AG08395 (cell line): ENCODE results near the gene ENDOU.

Source experiments
- DNase-seq: peaks from one replicate; pipeline ENCODE4 v3.0.0; 2012; ENCODE audit warnings: mixed read lengths, low spot score

The ENDOU gene

DNA sequence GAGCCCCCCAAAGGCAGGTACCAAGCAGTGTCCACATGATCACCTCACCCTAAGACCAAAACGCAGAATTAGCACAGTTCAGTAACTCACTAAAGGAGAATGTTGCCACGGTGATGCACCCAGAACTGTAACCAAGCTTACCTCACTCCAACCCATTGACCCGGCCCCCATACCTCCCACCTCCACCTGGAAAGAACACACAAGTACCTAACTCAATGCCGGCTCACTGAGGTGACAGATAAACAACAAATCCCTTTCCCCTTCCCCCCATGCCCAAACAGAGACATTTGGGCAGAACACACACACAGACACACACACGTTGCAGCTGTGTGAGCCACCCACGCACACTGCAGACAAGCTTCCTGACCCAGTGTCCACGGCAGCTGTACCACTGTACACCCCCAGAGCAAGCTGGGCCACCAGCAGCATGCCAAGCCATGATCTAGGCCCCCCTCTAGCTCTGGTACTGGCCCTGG, 32.1 kb upstream of the ENDOU start:
- no peak for DNase-seq

DNA sequence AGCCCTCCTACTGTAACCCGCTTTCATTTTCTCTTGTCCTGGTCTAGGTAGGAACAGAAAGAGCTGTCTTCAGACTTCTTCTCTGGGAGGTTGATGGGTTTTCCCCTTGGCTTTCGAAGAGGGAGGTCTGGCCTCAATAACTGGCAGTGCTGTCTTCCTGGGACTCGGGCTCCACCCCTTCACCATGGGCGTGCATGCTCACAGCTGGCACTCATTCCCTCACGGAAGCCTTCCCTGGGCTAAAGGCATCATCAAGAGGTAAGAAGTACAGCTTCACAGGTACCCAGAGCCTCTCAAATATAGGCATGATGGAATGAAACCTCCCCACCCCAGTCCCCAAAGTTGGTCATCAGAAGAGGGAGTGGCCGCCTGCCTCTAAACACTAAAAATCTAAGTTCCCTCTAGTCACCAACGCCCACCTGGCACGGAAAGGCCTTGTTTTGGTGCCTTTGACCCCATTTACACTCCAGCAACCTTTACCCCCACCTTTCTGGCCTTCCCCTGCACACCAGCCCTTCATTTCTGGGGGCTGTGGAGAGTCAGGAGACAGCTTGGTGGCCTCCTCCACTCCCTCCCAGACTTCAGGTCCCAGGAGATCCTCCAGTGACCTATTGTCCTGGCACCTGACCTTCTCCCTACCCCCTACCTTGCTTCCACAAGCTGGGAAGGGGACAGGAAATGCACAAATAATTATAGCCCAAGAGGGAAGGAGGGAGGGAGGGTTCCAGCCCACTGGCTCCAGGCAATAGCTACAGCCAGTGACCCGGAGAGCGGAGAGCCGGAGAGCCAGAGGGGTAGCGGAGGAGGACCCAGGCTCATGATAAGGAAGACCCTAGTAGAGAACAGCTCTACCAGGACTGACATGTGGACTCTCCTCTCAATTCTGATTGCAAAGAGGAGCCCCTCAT, 30.6 kb upstream of the ENDOU start:
- DNase-seq = no peak

- no peak for DNase-seq
These were observed 29.6 kb upstream of the ENDOU start for GRCh38 chr12:47754881-47755280.

- no peak for DNase-seq
These were observed 28.8 kb upstream of the ENDOU start for GRCh38 chr12:47754126-47754525.

- no peak for DNase-seq
These were observed 28.0 kb upstream of the ENDOU start for GRCh38 chr12:47753021-47754001.

- DNase-seq = peak; percentile 79
These were observed 27.3 kb upstream of the ENDOU start for GRCh38 chr12:47752552-47752951.

GRCh38 chr12:47752121-47752520, 26.8 kb upstream of the ENDOU start:
- DNase-seq = no peak

DNA sequence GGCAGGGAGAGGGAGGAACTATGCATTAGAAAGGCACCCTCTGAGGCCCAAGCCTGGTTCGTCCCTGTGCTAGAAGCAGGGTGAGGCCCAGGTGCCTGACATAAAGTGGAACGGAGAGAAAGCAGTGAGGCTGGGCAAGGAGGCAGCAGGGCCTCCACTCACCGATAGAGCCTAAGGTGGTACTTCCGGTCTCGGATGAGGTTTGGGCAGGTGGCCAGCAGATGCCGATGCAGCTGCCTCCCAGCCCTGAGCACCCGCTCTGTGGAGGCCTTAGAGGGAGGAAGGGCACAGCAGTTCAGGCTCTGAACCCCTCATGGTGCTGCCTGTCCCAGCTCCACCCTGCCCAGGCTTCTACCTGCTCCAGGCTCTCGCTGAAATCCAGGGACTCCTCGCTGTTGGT, 26.3 kb upstream of the ENDOU start:
- no peak for DNase-seq

DNA sequence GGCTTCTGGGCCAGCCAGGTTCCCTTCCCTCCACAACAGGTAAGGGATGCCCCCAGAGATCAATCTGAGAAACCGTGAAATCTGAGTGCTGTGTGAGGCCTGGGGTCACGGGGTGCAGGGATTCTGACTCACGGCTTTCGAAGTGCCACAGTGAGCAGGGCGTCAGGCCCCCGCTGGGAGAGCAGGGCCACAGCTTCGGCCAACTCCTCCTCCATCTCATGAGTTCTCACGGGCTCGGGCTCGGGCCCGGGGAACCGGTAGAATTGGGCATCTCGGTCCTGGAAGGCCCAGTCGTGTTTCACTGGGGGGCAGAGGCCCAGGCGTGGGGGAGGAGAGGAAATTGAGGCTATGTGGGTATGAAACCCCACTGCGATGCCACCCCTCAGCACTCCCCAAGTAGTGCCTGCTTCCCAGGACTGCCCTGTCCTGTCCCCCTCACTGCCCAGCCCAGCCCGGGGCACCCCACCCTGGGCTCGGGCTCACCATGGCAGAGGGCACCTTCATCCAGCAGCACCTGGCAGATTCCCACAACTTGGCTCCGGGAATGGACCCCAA, 25.7 kb upstream of the ENDOU start:
- no peak for DNase-seq

- no peak for DNase-seq
These were observed 25.0 kb upstream of the ENDOU start for GRCh38 chr12:47750229-47750798.

DNA sequence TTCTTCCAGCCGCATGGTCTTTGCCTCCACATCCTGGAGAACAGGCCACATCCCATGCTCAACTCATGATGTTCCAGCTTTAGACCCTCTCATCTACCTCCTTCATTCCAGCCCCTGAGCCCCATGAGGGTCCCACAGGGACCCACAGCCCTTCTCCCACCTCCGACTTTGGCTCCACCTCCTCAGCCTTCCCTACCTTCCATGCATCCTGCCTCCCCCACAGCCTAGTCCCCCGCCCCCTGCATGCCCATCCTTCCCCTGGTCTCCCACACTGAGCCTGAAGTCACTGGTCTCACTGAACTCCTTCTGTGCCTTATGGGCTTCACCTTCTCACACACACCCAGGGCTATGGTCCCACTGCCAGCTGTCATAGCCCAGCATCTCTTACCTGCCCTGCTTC, 23.6 kb upstream of the ENDOU start:
- no peak for DNase-seq

- DNase-seq = no peak
These were observed 23.2 kb upstream of the ENDOU start for GRCh38 chr12:47748507-47748828.

GRCh38 chr12:47747596-47748506, 22.6 kb upstream of the ENDOU start:
- no peak for DNase-seq

GRCh38 chr12:47747126-47747525, 21.8 kb upstream of the ENDOU start:
- no peak for DNase-seq

- no peak for DNase-seq
These were observed 21.2 kb upstream of the ENDOU start for GRCh38 chr12:47746523-47746922.

DNA sequence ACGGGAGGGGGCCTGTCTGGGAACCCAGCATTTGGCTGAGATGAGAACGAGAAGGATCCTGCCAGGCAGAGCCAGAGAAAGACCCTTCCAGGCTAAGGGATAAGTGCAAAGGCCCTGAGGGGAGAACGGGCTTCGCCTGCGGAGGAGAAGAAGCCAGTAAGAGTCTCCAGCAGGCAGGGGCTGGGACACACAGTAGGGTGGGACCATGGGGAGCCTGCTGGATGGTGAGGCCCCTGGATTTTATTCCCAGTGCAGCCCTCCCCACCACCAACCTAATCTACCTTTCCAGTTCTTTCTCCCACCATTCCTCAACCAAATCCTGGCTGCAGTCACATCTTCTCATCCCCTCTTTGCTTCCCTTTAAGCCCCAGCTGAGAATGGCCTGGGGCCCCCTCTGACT, 20.8 kb upstream of the ENDOU start:
- DNase-seq = no peak

GRCh38 chr12:47745485-47746041, 20.3 kb upstream of the ENDOU start:
- DNase-seq = no peak

GRCh38 chr12:47744778-47745436, 19.6 kb upstream of the ENDOU start:
- no peak for DNase-seq

DNA sequence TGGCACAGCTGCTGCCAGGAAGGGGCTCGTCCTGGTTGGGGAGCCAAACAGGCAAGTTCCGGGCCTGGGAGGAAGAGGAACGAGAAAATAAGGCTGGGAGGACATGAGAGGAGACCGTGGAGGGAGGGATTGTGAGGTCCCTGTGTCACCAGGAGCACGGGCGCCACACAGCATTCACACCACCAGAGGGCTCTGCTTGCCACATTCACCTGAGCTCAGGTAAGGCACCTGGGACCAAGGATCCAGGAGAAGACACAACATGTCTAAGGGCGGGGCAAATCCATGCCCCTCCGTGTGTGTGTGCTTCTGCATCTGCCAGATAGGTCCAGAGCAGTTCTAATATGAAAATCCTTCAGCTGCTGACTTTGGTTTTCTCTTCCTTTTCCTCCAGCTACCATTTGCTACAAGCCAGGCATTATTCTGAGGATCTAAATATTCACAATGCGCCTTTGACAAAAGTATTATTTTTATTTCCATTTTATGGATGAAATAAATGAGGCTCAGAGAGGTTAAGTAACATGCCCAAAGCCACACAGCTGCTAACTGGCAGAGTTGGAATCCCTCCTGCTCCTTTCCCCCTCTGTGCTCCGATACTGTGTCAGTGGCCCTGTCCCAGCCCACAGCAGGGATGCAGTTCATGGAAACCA, 18.8 kb upstream of the ENDOU start:
- no peak for DNase-seq
